Spleen (tissue), 11 donors: ENCODE results near the gene MAP3K12. TPM values are rescaled to one million over a fixed set of nuclear protein-coding genes. Genes with fewer than 3 reads are reported as not detected.

ENCODE experiments used
- DNase-seq: peaks from one replicate; pipeline ENCODE4 v3.0.0-alpha.2; 2020
- H3K27ac ChIP-seq, 8 donors: fragments of 200-600 bp; sonication (generic) in 7 of 8; 1 replicate in 4 of 8; 2 replicates in 4 of 8; pipeline versions ENCODE4 v1.5.0 to v1.8.0; 2016 to 2021; ENCODE audit warnings: inconsistent platforms in 4 of 8, mild to moderate bottlenecking in 4 of 8, moderate library complexity in 1 of 8
- H3K27me3 ChIP-seq, 7 donors: fragments of 200-600 bp; sonication (generic) in 6 of 7; replicated peaks in 1 of 7; 1 replicate in 4 of 7; 2 replicates in 3 of 7; pipeline versions ENCODE4 v1.5.0 to v1.8.0; 2016 to 2021; ENCODE audit warnings: inconsistent platforms in 3 of 7, mild to moderate bottlenecking in 1 of 7
- H3K36me3 ChIP-seq, 6 donors: fragments of 200-600 bp; sonication (generic) in 5 of 6; 1 replicate in 4 of 6; 2 replicates in 2 of 6; pipeline versions ENCODE4 v1.5.0 to v1.8.0; 2016 to 2021; ENCODE audit warnings: inconsistent platforms in 2 of 6
- H3K4me1 ChIP-seq, 6 donors: fragments of 200-600 bp; sonication (generic) in 5 of 6; 1 replicate in 3 of 6; 2 replicates in 3 of 6; pipeline versions ENCODE4 v1.5.0 to v1.8.0; 2016 to 2021; ENCODE audit warnings: inconsistent platforms in 3 of 6
- H3K4me3 ChIP-seq, 8 donors: fragments of 200-600 bp; sonication (generic) in 7 of 8; 1 replicate in 4 of 8; 2 replicates in 4 of 8; pipeline versions ENCODE4 v1.5.0 to v1.8.0; 2016 to 2021; ENCODE audit warnings: inconsistent platforms in 4 of 8, mild to moderate bottlenecking in 4 of 8, moderate library complexity in 2 of 8
- H3K9me3 ChIP-seq, 8 donors: fragments of 200-600 bp; sonication (generic) in 7 of 8; 1 replicate in 4 of 8; 2 replicates in 4 of 8; pipeline versions ENCODE4 v1.5.0 to v1.8.0; 2016 to 2021; ENCODE audit warnings: inconsistent platforms in 4 of 8
- POLR2A ChIP-seq, 3 donors: fragments of 450-650 bp; IDR thresholded peaks; one replicate each; pipeline ENCODE4 v1.5.1; 2017; ENCODE audit warnings: antibody characterized with exemption in 3 of 3, mild to moderate bottlenecking in 1 of 3
- POLR2AphosphoS5 ChIP-seq, 3 donors: sonication (generic); formaldehyde crosslinking; IDR thresholded peaks; one replicate each; pipeline ENCODE4 v1.5.1; 2017; ENCODE audit warnings: antibody characterized with exemption in 3 of 3
- WGBS, 5 donors: extraction: QIAGEN DNeasy Blood & Tissue Kit in 3 of 5; methylation state at CpG; one replicate each; pipeline versions ENCODE4 v1.1.5 to v1.1.7; 2013 to 2018; 5-methylcytosine and 5-hydroxymethylcytosine counted together
- intact Hi-C: fragments of 100-400 bp; cut with DNase I; formaldehyde crosslinking; loops from one replicate; pipeline ENCODE4 v1.15.0; 2023; ENCODE audit warnings: low total_unique reads
- polyA plus RNA-seq, 3 donors: library from polyadenylated mRNA; stranded (reverse); fragments of 200-250 nt; gene quantifications; one replicate each; pipeline ENCODE4 v1.2.1, GENCODE V29; 2013
- total RNA-seq, 7 donors: library from RNA; depleted of rRNA in 3 of 7; stranded (reverse); fragments of >200 nt in 3 of 7; fragmentation: NEBNext Ultra II Directional in 4 of 7; extraction: Animal tissue kit (Norgen Biotek cat#: 25700) in 4 of 7; gene quantifications; one replicate each; pipeline versions ENCODE4 v1.1.0 to v1.2.1, GENCODE V29; 2016 to 2021
- TF ChIP-seq, protein P1 (sequence below), 11 experiments: fragments of 200-600 bp in 7 of 11; fragments of 450-650 bp in 4 of 11; sonication (generic) in 4 of 11; IDR thresholded peaks in 8 of 11; conservative IDR thresholded peaks in 3 of 11; 1 replicate in 7 of 11; 2 replicates in 4 of 11; pipeline versions ENCODE4 v1.4.0 to v1.8.0; 2016 to 2021; ENCODE audit warnings: antibody characterized with exemption in 11 of 11, inconsistent platforms in 4 of 11, mild to moderate bottlenecking in 1 of 11
- donor health status: healthy with polysubstance abuse.
- donor health status: DM: no; HTN: no; CAD: no; lungs with moderate emphysema.
- donor health status: DM: no; HTN: no; CAD: no.
- donor health status: Bipolar disorder and iron deficiency.
- donor health status: healthy.
- donor health status: DM: no; HTN: no; CAD: no.
- donor health status: DM: yes; HTN: yes; CAD: no.

The MAP3K12 gene
- total and polyA plus RNA-seq, 10 donors, result 8.0 to 27.4 (median 18.0) TPM

DNA sequence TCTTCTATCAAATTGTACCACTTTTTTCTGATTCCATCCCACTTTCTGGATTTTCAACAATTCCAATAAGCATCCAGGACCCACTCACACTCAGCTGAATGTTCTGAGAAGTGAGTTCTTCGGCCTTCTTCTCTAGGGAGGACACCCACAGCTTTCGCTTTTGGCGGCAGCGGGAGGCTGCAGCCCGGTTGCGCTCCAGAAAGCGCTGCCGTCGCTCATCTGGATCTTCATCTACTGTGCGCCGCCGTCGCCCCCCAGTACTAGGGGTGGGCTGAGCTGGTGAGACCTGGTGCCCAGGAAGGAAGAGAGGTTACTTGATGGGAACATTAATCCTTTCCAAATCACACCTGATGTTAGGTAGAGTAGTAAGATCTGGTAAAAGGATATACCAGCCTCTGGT, 25.2 kb upstream of the MAP3K12 start:
- Histone ChIP-seq H3K27ac (no peak overlapping the region), H3K27me3 (no peaks in the 10 kb centered on the region), H3K4me3 (no peak overlapping the region), H3K4me1 (no peaks in the 10 kb centered on the region), H3K36me3 (peaks cover 2 to 100% (median 86%) of the 10 kb centered on the region in 6 donors), H3K9me3 (no peaks in the 10 kb centered on the region)
- intact Hi-C loops, result no loop called here
- no peak for DNase-seq
- WGBS, 5 donors, result 97 to 99% (median 98%) methylated on average over 13 of the region's 13 CpGs
- TF ChIP-seq POLR2AphosphoS5 (IDR thresholded peaks at IDR 0.05), result peak in 1 of 3 donors; percentile 24
- TF ChIP-seq, protein P1, sequence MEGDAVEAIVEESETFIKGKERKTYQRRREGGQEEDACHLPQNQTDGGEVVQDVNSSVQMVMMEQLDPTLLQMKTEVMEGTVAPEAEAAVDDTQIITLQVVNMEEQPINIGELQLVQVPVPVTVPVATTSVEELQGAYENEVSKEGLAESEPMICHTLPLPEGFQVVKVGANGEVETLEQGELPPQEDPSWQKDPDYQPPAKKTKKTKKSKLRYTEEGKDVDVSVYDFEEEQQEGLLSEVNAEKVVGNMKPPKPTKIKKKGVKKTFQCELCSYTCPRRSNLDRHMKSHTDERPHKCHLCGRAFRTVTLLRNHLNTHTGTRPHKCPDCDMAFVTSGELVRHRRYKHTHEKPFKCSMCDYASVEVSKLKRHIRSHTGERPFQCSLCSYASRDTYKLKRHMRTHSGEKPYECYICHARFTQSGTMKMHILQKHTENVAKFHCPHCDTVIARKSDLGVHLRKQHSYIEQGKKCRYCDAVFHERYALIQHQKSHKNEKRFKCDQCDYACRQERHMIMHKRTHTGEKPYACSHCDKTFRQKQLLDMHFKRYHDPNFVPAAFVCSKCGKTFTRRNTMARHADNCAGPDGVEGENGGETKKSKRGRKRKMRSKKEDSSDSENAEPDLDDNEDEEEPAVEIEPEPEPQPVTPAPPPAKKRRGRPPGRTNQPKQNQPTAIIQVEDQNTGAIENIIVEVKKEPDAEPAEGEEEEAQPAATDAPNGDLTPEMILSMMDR (IDR thresholded peaks at IDR 0.05 in 8 of 11, conservative IDR thresholded peaks at IDR 0.05 in 3 of 11), result no peak

DNA sequence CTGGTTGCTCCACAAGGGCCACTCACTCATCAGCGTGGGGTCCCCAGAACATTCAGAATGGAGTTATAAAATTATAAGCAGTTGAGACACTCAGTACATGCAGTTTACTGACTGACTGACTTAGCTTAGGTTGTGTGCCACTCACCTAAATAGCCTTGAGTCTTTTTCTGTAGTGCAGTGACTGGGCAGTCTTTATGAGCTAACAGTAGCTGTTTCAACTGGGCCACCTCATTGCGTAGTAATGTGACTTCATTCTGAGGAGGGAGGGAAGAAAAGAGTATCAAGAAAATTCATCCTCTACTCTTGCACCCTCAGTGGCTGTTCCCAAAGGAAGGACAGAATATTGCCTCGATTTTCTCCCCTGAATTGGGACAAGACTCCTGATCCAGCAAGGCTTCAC, 23.9 kb upstream of the MAP3K12 start:
- H3K27me3 ChIP-seq, result no peaks in the 10 kb centered on the region
- H3K27ac ChIP-seq, result no peak overlapping the region
- 94 to 100% (median 97%) methylated on average over 3 of the region's 3 CpGs for WGBS, 5 donors
- no peak overlapping the region for H3K4me3 ChIP-seq
- no peak for DNase-seq
- peaks cover 2 to 100% (median 84%) of the 10 kb centered on the region in 6 donors for H3K36me3 ChIP-seq
- no peaks in the 10 kb centered on the region for H3K4me1 ChIP-seq
- intact Hi-C loops, result no loop called here
- no peak for TF ChIP-seq POLR2A (IDR thresholded peaks at IDR 0.05)
- no peak for TF ChIP-seq POLR2AphosphoS5 (IDR thresholded peaks at IDR 0.05)
- H3K9me3 ChIP-seq, result no peaks in the 10 kb centered on the region

DNA sequence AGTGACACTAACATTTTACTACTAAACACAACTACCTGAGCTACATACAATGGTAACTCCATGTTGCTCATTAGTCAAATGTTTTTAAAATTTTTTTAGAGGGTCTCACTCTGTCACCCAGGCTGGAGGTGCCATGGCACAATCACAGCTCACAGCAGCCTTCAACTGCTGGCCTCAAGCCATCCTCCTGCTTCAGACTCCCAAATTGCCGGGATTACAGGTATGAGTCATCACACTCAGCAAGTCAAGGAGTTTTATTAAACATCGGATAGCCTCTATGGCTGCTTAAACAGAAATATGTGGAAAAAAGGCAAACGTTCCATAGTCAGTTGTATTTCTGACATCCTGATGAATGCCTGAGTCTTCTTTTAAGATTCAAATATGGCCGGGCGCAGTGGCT, 19.1 kb upstream of the MAP3K12 start:
- intact Hi-C loops, result no loop called here
- peaks cover 2 to 100% (median 92%) of the 10 kb centered on the region in 6 donors for H3K36me3 ChIP-seq

DNA sequence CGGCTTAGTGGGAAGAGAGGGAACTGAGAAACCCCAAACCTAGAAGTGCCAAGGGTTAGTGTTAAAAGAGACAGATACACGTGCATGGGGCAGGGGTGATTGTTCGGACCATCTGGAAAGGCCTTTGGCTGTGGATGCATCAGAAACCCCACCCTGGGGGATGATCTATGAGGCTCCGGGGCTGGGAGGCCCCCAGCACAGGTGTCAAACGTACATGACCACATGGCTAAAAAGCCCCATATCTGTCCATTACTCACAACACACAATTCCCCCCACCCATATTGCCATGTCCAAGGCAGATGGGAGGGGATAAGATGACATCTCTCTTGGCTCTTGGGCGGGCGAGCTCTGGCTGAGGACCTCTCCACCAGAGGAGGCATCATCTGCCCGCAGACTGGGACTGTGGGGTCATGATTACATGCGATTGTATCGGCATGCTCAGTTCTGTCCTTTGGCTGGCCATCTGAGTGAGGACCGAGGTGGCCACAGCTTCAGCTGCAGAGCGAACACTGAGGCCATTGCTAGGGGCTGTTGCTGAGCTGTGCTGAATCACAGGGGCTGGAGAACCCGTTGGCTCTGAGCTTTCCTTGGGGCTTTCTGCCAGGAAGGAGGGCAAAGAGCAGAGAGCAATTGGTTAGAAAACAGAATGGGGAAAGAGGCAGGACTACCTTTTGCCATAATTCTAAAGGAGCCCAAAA, 17.6 kb upstream of the MAP3K12 start:
- DNase-seq, result no peak
- H3K27me3 ChIP-seq, result no peaks in the 10 kb centered on the region
- no peak overlapping the region for H3K4me3 ChIP-seq
- intact Hi-C loops, result no loop called here
- H3K9me3 ChIP-seq, result no peaks in the 10 kb centered on the region
- no peaks in the 10 kb centered on the region for H3K4me1 ChIP-seq
- TF ChIP-seq POLR2A (IDR thresholded peaks at IDR 0.05) (no peak), POLR2AphosphoS5 (IDR thresholded peaks at IDR 0.05) (no peak)
- TF ChIP-seq, protein P1 (IDR thresholded peaks at IDR 0.05 in 8 of 11, conservative IDR thresholded peaks at IDR 0.05 in 3 of 11), result no peak
- peaks cover 2 to 100% (median 89%) of the 10 kb centered on the region in 6 donors for H3K36me3 ChIP-seq
- 85 to 90% (median 87%) methylated on average over 13 of the region's 13 CpGs for WGBS, 5 donors
- no peak overlapping the region for H3K27ac ChIP-seq

More for the DNA sequence above, 19.1 kb upstream of the MAP3K12 start:
- Histone ChIP-seq H3K4me3 (no peak overlapping the region), H3K9me3 (no peaks in the 10 kb centered on the region), H3K27me3 (no peaks in the 10 kb centered on the region), H3K27ac (no peak overlapping the region), H3K4me1 (no peaks in the 10 kb centered on the region)
- DNase-seq, result no peak
- WGBS, 5 donors, result 90 to 95% (median 95%) methylated on average over 5 of the region's 5 CpGs
- TF ChIP-seq, protein P1 (IDR thresholded peaks at IDR 0.05 in 8 of 11, conservative IDR thresholded peaks at IDR 0.05 in 3 of 11), result no peak
- TF ChIP-seq POLR2AphosphoS5 (IDR thresholded peaks at IDR 0.05), result no peak
- TF ChIP-seq POLR2A (IDR thresholded peaks at IDR 0.05), result no peak
